GM19193 (cell line): ENCODE data around the gene OR10H4.

Experiments
- POLR2A ChIP-seq: IDR thresholded peaks from 4 replicates; pipeline ENCODE4 v1.6.1; 2011; ENCODE audit not compliant: insufficient read depth, insufficient read length; ENCODE audit errors: extremely low read depth

Gene OR10H4

GRCh38 chr19:15937771-15938170 lies 11.0 kb upstream of the OR10H4 start:
- TF ChIP-seq POLR2A: no peak

GRCh38 chr19:15944401-15944800 lies 4.4 kb upstream of the OR10H4 start:
- TF ChIP-seq POLR2A: no peak

GRCh38 chr19:15945301-15945700 lies 3.5 kb upstream of the OR10H4 start:
- no peak for TF ChIP-seq POLR2A

- no peak for TF ChIP-seq POLR2A
These were observed 6.0 kb downstream of the OR10H4 start for GRCh38 chr19:15954820-15955219.

GRCh38 chr19:15962319-15962718 lies 13.5 kb downstream of the OR10H4 start:
- TF ChIP-seq POLR2A: no peak

- TF ChIP-seq POLR2A: no peak
These were observed 15.4 kb downstream of the OR10H4 start for GRCh38 chr19:15964231-15964630.

- no peak for TF ChIP-seq POLR2A
These were observed 22.5 kb downstream of the OR10H4 start for GRCh38 chr19:15971224-15971780.

GRCh38 chr19:15974856-15975255 lies 26.0 kb downstream of the OR10H4 start:
- TF ChIP-seq POLR2A: no peak

GRCh38 chr19:15976836-15977689 lies 28.3 kb downstream of the OR10H4 start:
- no peak for TF ChIP-seq POLR2A

GRCh38 chr19:15977690-15978089 lies 28.9 kb downstream of the OR10H4 start:
- no peak for TF ChIP-seq POLR2A

GRCh38 chr19:15979293-15979692 lies 30.5 kb downstream of the OR10H4 start:
- TF ChIP-seq POLR2A: no peak

GRCh38 chr19:15986701-15987100 lies 37.9 kb downstream of the OR10H4 start:
- TF ChIP-seq POLR2A: no peak

- no peak for TF ChIP-seq POLR2A
These were observed 41.1 kb downstream of the OR10H4 start for GRCh38 chr19:15989889-15990288.

GRCh38 chr19:15991602-15992001 lies 42.8 kb downstream of the OR10H4 start:
- TF ChIP-seq POLR2A: no peak

GRCh38 chr19:15992014-15992413 lies 43.2 kb downstream of the OR10H4 start:
- no peak for TF ChIP-seq POLR2A

GRCh38 chr19:15995536-15995935 lies 46.7 kb downstream of the OR10H4 start:
- no peak for TF ChIP-seq POLR2A
